ENCODE data around the gene SLC30A4.
A peak's percentile ranks its signal among the peaks of the same experiment; 100 is the strongest.

SLC30A4 gene

GRCh38 chr15:45449916-45450867, 72.4 kb downstream of the SLC30A4 start:
- no peak for DNase-seq (ENCODE audit: low spot score)

DNA sequence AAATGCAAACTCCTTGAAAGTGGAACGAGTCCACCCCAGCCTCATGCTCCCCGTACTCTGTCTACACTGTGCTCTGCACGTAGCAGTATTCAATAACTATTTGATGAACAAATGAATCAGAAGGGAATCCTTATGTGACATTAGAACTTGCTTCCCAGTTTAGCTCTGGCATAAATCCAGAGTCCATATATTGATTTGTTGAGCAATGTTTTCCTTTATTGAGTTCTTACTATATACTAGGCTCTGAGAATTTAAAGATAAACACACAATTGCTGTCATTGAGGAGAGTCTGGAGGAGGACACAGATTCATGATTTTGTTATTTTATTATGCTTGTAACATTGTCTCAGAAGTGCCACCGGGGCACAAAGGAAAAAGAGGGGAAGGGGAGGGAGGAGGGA, 73.2 kb downstream of the SLC30A4 start:
- DNase-seq (ENCODE audit: low spot score) = no peak

- no peak for DNase-seq (ENCODE audit: low spot score)
Measured at GRCh38 chr15:45448066-45448915, 74.3 kb downstream of the SLC30A4 start.

DNA sequence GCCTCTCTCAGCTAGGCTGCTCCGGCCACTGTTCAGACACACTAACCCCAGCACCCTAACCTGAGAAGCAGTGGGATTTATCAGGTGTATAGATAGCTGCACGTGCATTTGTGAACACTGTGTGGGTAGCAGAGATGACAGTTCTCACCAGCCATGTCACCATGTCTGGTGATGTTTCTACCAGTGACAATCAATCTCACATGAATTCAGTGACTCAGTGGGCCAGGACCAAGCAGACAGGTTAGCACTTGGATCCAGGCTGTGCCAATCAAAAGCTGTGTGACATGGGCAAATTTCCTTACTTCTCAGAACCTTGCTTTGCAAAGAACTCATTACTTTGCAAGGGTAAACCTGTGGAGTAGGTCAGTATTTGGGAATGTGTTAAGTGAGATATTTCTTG, 78.9 kb downstream of the SLC30A4 start:
- DNase-seq (ENCODE audit: low spot score) = no peak

DNA sequence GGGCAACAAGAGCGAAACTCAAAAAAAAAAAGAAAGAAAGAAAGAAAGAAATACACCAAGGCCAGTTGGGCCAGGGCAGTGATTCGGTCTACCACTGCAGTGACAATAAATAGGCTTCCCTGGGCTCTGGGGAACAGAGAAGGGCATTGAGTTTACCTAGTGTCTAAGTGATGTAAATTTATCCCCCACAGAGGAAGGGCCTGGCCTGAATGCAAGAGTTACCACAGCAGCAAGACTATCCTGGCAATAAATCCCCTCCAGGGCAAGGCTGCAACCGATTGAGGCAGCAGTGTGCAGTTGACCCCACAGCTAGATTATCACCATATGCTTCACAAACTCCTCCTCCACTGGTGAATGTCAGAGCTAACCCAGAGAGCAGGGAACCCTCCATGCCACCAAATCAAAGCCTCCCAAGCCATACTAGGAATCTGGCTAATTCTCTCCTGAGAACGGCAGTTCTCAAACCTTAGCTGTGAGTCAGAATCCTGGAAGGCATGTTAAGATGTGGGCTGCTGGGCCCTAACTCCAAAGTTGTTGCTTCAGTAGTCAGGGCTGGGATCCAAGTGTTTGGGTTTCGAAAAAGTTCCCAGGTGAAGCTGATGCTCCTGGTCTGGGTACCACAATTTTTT, 79.9 kb downstream of the SLC30A4 start:
- DNase-seq (ENCODE audit: low spot score) = no peak

- no peak for DNase-seq (ENCODE audit: low spot score)
Measured at GRCh38 chr15:45441686-45442085, 80.9 kb downstream of the SLC30A4 start.

DNA sequence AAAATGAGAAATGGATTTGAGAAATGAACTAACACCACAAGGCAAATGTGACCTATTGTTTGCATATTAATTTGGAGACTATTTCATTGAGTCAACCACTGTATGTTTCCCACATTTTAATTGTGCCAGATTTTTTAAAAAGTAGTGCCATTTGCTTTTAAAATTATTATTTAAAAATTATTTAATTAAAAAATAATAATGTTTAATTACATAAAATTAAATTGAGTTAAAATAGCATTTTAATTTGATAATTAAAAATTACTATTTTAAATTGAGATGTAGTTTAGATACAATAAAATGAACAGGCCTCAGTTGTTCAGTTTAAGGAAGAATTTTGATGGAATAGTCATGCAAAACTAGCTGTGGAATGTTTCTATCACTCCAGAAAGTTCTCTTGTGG, 81.5 kb downstream of the SLC30A4 start:
- DNase-seq (ENCODE audit: low spot score) = no peak

DNA sequence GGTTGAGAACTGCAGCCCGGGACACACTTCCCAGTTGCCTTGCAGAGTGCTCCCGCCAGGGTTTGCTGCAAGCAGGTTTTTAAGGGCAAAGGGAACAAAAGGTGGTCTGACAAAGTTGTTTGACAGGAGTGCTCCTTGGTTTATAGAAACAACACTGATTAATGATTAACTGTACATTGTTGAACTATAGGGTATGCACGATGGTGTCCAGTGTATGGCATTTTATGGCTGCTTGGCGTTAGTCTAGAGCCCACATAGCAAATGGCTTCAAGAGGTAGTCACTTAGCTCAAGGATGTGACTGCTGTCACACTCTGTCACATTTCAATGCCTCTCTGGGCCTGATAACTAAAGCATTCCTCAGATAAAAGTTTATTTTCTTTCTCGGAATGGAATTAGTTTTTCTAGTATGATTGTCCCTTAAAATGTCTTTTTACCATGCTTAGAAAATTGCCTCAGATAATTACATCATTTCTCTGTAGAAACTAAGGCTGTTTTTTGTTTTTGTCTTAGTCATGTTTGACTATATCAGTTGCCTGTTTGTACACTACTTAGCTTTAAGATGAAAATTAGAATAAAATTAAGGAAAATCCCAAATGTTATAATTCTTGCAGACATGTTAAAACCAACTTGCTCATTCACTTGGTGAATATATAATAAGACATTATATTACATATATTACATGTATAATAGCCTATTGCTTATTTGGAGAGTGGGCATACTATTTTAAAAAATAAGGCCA, 82.9 kb downstream of the SLC30A4 start:
- DNase-seq (ENCODE audit: low spot score) = no peak

- no peak for DNase-seq (ENCODE audit: low spot score)
Measured at GRCh38 chr15:45435124-45435903, 87.2 kb downstream of the SLC30A4 start.

- no peak for DNase-seq (ENCODE audit: low spot score)
Measured at GRCh38 chr15:45434078-45434567, 88.4 kb downstream of the SLC30A4 start.

DNA sequence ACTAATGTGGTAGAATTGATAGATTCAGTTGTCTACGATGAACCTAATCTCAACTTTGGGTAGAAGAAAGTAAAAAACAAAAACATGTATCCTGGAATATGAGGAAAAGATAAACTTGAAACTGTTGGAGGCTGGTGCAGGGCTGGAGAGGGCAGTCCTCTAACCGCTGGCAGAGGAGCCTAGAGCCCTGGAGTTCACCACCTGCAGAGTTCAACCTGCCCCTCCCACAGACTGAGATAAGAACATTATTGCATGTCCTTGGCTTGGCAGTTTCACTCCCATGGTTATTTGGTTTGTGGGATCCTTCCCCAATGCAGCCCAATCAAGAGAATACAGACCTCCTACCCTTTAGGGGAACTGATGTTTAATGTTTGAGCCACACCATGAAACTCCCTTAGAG, 91.0 kb downstream of the SLC30A4 start:
- no peak for DNase-seq (ENCODE audit: low spot score)

GRCh38 chr15:45429941-45430792, 92.4 kb downstream of the SLC30A4 start:
- DNase-seq (ENCODE audit: low spot score) = peak; percentile 92

Measured in iPS-NIHi11 (cell line).